BJ (cell line): ENCODE data around the gene HSH2D. TPM values are rescaled to one million over a fixed set of nuclear protein-coding genes. Genes with fewer than 3 reads are reported as not detected.

Source experiments
- CTCF ChIA-PET: fragments of 350-600 bp; formaldehyde crosslinking; extraction: SDS; loops from one replicate; lab custom pipeline; 2021; ENCODE audit warnings: antibody characterized with exemption, inconsistent platforms; lab: Yijun Ruan, JAX
- POLR2A ChIA-PET: fragments of 300-600 bp; sonication (Branson Sonifier 250); formaldehyde crosslinking; extraction: SDS; loops from one replicate; lab custom pipeline; 2021; ENCODE audit warnings: antibody characterized with exemption; lab: Charles Lee
- DNase-seq: peaks from one replicate; pipeline ENCODE4 v3.0.0-alpha.2; 2011; ENCODE audit warnings: low read depth
- H3K27me3 ChIP-seq: 2 replicates; pipeline ENCODE4 v1.6.0; 2011; ENCODE audit warnings: low read length; ENCODE audit not compliant: control insufficient read depth, insufficient read depth
- H3K36me3 ChIP-seq: 2 replicates; pipeline ENCODE4 v1.5.1; 2011; ENCODE audit warnings: low read length; ENCODE audit not compliant: control insufficient read depth, insufficient read depth
- H3K4me3 ChIP-seq: 2 replicates; pipeline ENCODE4 v1.5.1; 2011; ENCODE audit warnings: low read depth, mild to moderate bottlenecking, control low read depth, low read length
- CTCF ChIP-seq: IDR thresholded peaks from 2 replicates; pipeline ENCODE4 v1.5.1; 2011; ENCODE audit warnings: low read depth, mild to moderate bottlenecking, control low read depth, inconsistent platforms, low read length, moderate library complexity; ENCODE audit not compliant: insufficient read depth
- polyA plus RNA-seq: library from polyadenylated mRNA; depleted of rRNA; stranded (reverse); fragments of >200 nt; gene quantifications from 2 replicates; pipeline ENCODE4 v1.2.3, GENCODE V29; 2011

Gene HSH2D
- polyA plus RNA-seq, 1 experiment = not detected

- Histone ChIP-seq H3K4me3 (no peak overlapping the region), H3K36me3 (peaks cover 34% of the 10 kb centered on the region), H3K27me3 (no peaks in the 10 kb centered on the region)
- ChIA-PET CTCF (interaction anchor here (0.7 kb wide), 1 partner anchor 12 kb away, joined by 3 read pairs; no protein-coding TSS in a partner anchor), POLR2A (no interaction called here)
- TF ChIP-seq CTCF = no peak
- no peak for DNase-seq
Observed at GRCh38 chr19:16121141-16121540, 22.3 kb upstream of the HSH2D start.

- TF ChIP-seq CTCF = no peak
- H3K4me3 ChIP-seq = no peak overlapping the region
- ChIA-PET POLR2A (no interaction called here), CTCF (no interaction called here)
- H3K27me3 ChIP-seq = no peaks in the 10 kb centered on the region
- H3K36me3 ChIP-seq = peaks cover 38% of the 10 kb centered on the region
- no peak for DNase-seq
Observed at GRCh38 chr19:16121967-16122366, 21.5 kb upstream of the HSH2D start.

- ChIA-PET CTCF (interaction anchor here (0.6 kb wide), 1 partner anchor 57 kb away, joined by 3 read pairs; no protein-coding TSS in a partner anchor), POLR2A (no interaction called here)
- Histone ChIP-seq H3K4me3 (no peak overlapping the region), H3K36me3 (peaks cover 51% of the 10 kb centered on the region), H3K27me3 (no peaks in the 10 kb centered on the region)
- TF ChIP-seq CTCF = no peak
- no peak for DNase-seq
Observed at GRCh38 chr19:16124953-16125352, 18.5 kb upstream of the HSH2D start.

- CTCF ChIA-PET = interaction anchor here (0.6 to 1.4 kb wide), 2 partner anchors 20 to 56 kb away, joined by 3 to 4 read pairs; no protein-coding TSS in a partner anchor
- H3K4me3 ChIP-seq = no peak overlapping the region
- DNase-seq = no peak
- POLR2A ChIA-PET = no interaction called here
- no peaks in the 10 kb centered on the region for H3K27me3 ChIP-seq
- H3K36me3 ChIP-seq = peaks cover 51% of the 10 kb centered on the region
- TF ChIP-seq CTCF = no peak
Observed at GRCh38 chr19:16125737-16126495, 17.6 kb upstream of the HSH2D start.

- Histone ChIP-seq H3K36me3 (peaks cover 46% of the 10 kb centered on the region), H3K4me3 (no peak overlapping the region), H3K27me3 (no peaks in the 10 kb centered on the region)
- DNase-seq = no peak
- ChIA-PET CTCF (interaction anchor here (1.4 kb wide), 1 partner anchor 18 kb away, joined by 4 read pairs; no protein-coding TSS in a partner anchor), POLR2A (no interaction called here)
- TF ChIP-seq CTCF = no peak
Observed at GRCh38 chr19:16127080-16127479, 16.4 kb upstream of the HSH2D start.
